RWPE2 (cell line): ENCODE data around the gene NHLH2.

Experiments used
- ATAC-seq: fragments of 200-7000 bp; cut with Tn5 transposase; 3 replicates; pipeline ENCODE4 v1.9.1; 2021; ENCODE audit warnings: low read depth
- DNase-seq: peaks from one replicate; pipeline ENCODE4 v3.0.0-alpha.2; 2020; ENCODE audit warnings: low spot score
- H3K27ac ChIP-seq: fragments of 450-650 bp; 2 replicates; pipeline ENCODE4 v1.5.1; 2017; ENCODE audit warnings: mild to moderate bottlenecking; ENCODE audit not compliant: poor library complexity, severe bottlenecking
- H3K27me3 ChIP-seq: fragments of 250-450 bp; sonication (Bioruptor Pico); 2 replicates; pipeline ENCODE4 v1.5.1; 2021; ENCODE audit warnings: mild to moderate bottlenecking, moderate library complexity; ENCODE audit not compliant: insufficient read depth, poor library complexity, severe bottlenecking
- H3K36me3 ChIP-seq: fragments of 250-450 bp; sonication (Bioruptor Pico); 2 replicates; pipeline ENCODE4 v1.5.1; 2020; ENCODE audit warnings: low read depth, mild to moderate bottlenecking, moderate library complexity
- H3K4me1 ChIP-seq: fragments of 250-450 bp; sonication (Bioruptor Pico); 2 replicates; pipeline ENCODE4 v1.5.1; 2021; ENCODE audit warnings: mild to moderate bottlenecking, moderate library complexity; ENCODE audit not compliant: insufficient read depth, poor library complexity, severe bottlenecking
- H3K4me3 ChIP-seq: fragments of 250-450 bp; sonication (Bioruptor Pico); 2 replicates; pipeline ENCODE4 v1.5.1; 2021; ENCODE audit warnings: mild to moderate bottlenecking, moderate library complexity; ENCODE audit not compliant: severe bottlenecking
- H3K9me3 ChIP-seq: fragments of 250-450 bp; sonication (Bioruptor Pico); 2 replicates; pipeline ENCODE4 v1.5.1; 2021; ENCODE audit warnings: mild to moderate bottlenecking, moderate library complexity; ENCODE audit not compliant: severe bottlenecking
- TF ChIP-seq, protein P1 (sequence below): fragments of 450-650 bp; IDR thresholded peaks from one replicate; pipeline ENCODE4 v1.5.1; 2017; ENCODE audit warnings: mild to moderate bottlenecking, moderate library complexity; ENCODE audit not compliant: poor library complexity, severe bottlenecking

NHLH2 gene

DNA sequence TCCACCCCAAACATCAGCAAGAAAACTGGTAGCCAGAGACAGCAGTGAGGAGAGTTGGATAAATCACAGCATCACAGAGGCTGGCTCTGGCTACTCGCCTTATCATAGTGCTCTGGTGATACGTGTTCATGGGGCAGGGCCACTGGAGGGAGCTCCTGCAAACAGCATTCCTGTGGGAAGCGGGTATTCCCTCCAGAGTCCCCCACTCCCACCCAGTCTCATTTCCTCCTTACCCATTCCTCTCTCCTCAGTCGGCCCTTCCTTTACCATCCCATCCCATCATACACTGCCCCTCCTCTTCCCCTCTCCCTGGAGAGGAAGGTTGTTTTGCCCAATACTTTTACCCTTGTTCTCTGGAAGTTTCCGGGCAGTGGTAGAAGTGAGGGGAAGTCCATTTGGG, 7.1 kb downstream of the NHLH2 start:
- ATAC-seq = no peak
- no peaks in the 10 kb centered on the region for H3K27me3 ChIP-seq
- TF ChIP-seq, protein P1, sequence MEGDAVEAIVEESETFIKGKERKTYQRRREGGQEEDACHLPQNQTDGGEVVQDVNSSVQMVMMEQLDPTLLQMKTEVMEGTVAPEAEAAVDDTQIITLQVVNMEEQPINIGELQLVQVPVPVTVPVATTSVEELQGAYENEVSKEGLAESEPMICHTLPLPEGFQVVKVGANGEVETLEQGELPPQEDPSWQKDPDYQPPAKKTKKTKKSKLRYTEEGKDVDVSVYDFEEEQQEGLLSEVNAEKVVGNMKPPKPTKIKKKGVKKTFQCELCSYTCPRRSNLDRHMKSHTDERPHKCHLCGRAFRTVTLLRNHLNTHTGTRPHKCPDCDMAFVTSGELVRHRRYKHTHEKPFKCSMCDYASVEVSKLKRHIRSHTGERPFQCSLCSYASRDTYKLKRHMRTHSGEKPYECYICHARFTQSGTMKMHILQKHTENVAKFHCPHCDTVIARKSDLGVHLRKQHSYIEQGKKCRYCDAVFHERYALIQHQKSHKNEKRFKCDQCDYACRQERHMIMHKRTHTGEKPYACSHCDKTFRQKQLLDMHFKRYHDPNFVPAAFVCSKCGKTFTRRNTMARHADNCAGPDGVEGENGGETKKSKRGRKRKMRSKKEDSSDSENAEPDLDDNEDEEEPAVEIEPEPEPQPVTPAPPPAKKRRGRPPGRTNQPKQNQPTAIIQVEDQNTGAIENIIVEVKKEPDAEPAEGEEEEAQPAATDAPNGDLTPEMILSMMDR = no peak
- DNase-seq = no peak
- no peaks in the 10 kb centered on the region for H3K36me3 ChIP-seq
- H3K9me3 ChIP-seq = no peaks in the 10 kb centered on the region
- H3K27ac ChIP-seq = no peak overlapping the region
- peaks cover 17% of the 10 kb centered on the region for H3K4me1 ChIP-seq
- H3K4me3 ChIP-seq = no peak overlapping the region

DNA sequence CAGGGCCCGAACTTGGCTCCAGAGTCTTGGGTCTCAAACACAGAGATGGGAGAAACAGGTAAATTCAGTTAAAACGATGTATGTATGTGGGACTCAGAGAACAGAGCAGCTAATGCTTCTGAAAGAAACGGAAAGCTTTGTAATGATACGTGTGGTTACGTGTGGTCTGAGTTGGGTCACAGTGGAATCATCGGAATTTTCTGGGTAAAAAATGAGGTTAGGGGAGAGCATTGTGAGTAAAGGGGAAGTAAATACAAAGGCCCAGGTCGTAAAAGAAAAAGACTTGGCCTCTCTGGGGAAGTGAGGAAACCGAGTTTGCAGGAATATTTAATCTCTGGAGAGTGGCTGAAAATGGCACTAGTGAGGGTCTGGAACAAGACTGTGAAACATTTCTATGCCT, 8.3 kb downstream of the NHLH2 start:
- H3K4me3 ChIP-seq = no peak overlapping the region
- no peaks in the 10 kb centered on the region for H3K9me3 ChIP-seq
- ATAC-seq (no peak), DNase-seq (no peak)
- no peaks in the 10 kb centered on the region for H3K36me3 ChIP-seq
- TF ChIP-seq, protein P1 = no peak
- peaks cover 19% of the 10 kb centered on the region for H3K4me1 ChIP-seq
- H3K27me3 ChIP-seq = no peaks in the 10 kb centered on the region
- no peak overlapping the region for H3K27ac ChIP-seq

DNA sequence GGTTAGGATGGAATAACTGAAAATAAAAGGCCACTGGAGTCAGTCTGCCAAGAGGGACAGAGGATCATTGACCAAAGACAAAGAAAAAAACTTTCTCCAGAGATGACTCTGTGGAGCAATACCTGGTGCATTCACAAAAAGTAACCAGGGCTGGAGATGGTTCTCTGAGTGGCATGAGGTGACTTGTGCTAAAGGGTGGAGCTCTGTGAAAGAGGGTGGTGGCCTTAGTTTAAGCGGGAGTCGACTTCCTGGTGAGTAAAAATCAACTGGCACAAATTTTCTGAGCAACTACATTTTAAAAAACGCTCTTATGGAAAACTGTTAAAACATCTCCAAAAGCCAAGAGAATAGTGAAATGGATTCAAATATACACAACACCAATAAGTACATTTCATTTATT, 10.0 kb downstream of the NHLH2 start:
- H3K27me3 ChIP-seq = no peaks in the 10 kb centered on the region
- H3K36me3 ChIP-seq = no peaks in the 10 kb centered on the region
- no peaks in the 10 kb centered on the region for H3K9me3 ChIP-seq
- TF ChIP-seq, protein P1 = no peak
- no peak overlapping the region for H3K27ac ChIP-seq
- DNase-seq = no peak
- ATAC-seq = no peak
- H3K4me3 ChIP-seq = no peak overlapping the region
- peaks cover 19% of the 10 kb centered on the region for H3K4me1 ChIP-seq

DNA sequence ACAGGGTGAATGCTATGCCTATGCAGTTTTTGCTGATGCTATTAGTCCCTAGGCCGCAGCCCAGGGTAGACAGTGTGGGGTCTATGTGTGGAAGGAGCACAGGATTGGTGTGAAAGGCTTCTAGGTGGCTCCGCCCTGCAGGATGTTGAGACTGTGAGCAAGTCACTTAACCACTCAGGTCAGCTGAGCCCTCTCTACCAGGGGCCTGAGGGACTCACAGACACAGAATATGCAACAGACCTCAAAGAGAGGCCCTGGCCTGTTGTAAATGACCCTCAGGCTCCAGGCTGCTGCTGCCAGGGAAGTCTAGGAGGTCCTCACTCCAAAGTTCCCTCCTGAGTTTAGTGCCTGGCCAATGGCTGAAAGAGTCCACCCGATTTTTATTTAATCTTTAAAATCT, 11.0 kb downstream of the NHLH2 start:
- DNase-seq (no peak), ATAC-seq (no peak)
- Histone ChIP-seq H3K27ac (no peak overlapping the region), H3K4me3 (no peak overlapping the region), H3K27me3 (no peaks in the 10 kb centered on the region), H3K4me1 (peaks cover 19% of the 10 kb centered on the region), H3K9me3 (no peaks in the 10 kb centered on the region), H3K36me3 (no peaks in the 10 kb centered on the region)
- TF ChIP-seq, protein P1 = no peak

DNA sequence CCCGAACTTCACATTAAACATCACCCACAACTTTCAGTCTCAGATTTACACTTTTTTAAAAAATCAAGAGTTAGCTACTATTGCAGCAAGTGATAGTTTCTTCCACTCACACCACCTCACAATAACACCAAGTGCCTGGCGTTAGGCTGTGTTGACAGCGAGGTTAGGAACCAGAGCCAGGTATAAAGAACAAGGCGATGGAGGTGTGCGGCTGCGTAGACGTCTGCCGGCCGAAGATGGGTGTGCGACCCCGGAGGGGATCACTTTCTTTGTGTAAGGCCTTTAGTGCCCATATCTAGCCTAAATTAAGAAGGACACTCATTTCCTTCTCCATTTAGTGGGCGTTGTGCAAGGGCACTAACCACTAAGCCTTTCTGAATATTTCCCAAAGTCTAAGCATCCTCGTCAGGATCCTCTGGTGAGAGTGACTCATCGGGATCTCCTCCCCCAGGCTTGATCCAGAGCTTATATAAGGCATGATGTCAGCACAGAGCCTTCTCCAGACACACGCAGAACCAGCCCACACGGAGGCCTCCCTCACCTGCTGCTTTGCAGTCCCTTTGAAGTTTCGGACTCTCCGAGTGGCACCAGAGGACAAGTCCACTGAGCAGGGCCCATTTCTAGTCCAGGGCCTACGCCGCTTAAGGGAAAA, 11.8 kb downstream of the NHLH2 start:
- H3K4me3 ChIP-seq = no peak overlapping the region
- DNase-seq = peak; percentile 78

More for the DNA sequence above, 11.8 kb downstream of the NHLH2 start:
- ATAC-seq = peak; percentile 98
- H3K4me1 ChIP-seq = peaks cover 19% of the 10 kb centered on the region
- H3K27ac ChIP-seq = no peak overlapping the region
- H3K36me3 ChIP-seq = no peaks in the 10 kb centered on the region
- TF ChIP-seq, protein P1 = no peak
- no peaks in the 10 kb centered on the region for H3K27me3 ChIP-seq
- H3K9me3 ChIP-seq = no peaks in the 10 kb centered on the region
